ENCODE data around the gene EVPL.

The EVPL gene

DNA sequence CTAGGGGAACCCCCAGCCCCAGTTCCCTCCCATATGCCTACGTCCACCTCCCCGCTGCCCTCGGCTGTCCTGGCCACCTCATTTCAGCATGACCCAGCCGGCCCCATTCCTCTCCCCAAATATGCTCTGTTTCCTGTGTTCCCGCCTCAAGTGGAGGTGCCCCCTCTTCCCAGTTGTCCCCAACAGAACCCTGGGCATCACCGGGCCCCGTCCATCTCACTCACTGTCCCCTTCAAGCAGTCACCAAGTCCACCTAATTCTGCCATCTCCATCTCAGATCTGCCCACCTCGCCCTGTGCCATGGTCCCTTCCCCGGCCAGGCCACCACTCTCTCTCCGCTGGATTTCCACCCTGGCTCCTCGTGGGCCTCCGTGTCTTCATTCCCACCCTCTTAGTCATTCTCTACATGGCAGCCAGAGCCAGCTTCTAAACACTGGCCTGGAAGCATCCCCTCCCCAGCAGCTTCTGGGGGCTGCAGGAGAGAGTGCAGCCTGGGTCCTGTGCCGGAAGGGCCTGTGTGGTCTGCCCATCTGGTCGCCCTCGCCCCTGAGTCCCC is 13.7 kb downstream of the EVPL start:
- Histone ChIP-seq H3K36me3 (peaks cover 0 to 5% (median 0%) of the 10 kb centered on the region in 3 donors), H3K9me3 (no peaks in the 10 kb centered on the region), H3K4me3 (no peak overlapping the region), H3K4me1 (peaks cover 0 to 6% (median 1%) of the 10 kb centered on the region in 4 donors), H3K27me3 (peaks cover 0 to 22% of the 10 kb centered on the region in 2 donors), H3K27ac (no peak overlapping the region)
- TF ChIP-seq, protein P1, sequence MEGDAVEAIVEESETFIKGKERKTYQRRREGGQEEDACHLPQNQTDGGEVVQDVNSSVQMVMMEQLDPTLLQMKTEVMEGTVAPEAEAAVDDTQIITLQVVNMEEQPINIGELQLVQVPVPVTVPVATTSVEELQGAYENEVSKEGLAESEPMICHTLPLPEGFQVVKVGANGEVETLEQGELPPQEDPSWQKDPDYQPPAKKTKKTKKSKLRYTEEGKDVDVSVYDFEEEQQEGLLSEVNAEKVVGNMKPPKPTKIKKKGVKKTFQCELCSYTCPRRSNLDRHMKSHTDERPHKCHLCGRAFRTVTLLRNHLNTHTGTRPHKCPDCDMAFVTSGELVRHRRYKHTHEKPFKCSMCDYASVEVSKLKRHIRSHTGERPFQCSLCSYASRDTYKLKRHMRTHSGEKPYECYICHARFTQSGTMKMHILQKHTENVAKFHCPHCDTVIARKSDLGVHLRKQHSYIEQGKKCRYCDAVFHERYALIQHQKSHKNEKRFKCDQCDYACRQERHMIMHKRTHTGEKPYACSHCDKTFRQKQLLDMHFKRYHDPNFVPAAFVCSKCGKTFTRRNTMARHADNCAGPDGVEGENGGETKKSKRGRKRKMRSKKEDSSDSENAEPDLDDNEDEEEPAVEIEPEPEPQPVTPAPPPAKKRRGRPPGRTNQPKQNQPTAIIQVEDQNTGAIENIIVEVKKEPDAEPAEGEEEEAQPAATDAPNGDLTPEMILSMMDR (IDR thresholded peaks at IDR 0.05) = no peak
- intact Hi-C loops (cut with DNase I; ENCODE audit: low total_unique reads) = no loop called here
- DNase-seq = no peak

DNA sequence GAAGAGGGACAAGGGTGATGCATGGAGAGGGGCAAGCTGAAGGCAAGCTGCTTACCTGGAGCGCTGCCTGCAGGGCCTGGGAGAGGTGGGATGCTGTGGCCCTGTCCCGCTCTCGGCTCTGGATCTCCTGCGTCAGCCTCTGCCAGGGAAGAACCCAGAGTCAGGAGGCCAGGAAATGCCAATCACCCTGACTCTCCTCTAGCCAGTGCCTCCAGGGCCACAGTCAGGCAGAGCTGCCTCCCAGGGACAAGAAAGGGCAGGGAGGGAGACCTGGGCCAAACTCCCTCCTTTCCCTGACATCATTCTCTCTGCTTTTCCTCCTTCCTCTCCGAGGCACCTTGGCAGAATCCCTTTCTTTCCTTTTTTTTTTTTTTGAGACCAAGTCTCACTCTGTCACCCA is 15.2 kb downstream of the EVPL start:
- H3K4me3 ChIP-seq = no peak overlapping the region
- H3K9me3 ChIP-seq = no peaks in the 10 kb centered on the region
- no peak overlapping the region for H3K27ac ChIP-seq
- H3K36me3 ChIP-seq = peaks cover 0 to 5% (median 0%) of the 10 kb centered on the region in 3 donors
- TF ChIP-seq, protein P1 (IDR thresholded peaks at IDR 0.05) = no peak
- intact Hi-C loops (cut with DNase I; ENCODE audit: low total_unique reads) = no loop called here
- peaks cover 0 to 20% of the 10 kb centered on the region in 2 donors for H3K27me3 ChIP-seq
- peaks cover 0 to 6% (median 1%) of the 10 kb centered on the region in 4 donors for H3K4me1 ChIP-seq
- DNase-seq = no peak

DNA sequence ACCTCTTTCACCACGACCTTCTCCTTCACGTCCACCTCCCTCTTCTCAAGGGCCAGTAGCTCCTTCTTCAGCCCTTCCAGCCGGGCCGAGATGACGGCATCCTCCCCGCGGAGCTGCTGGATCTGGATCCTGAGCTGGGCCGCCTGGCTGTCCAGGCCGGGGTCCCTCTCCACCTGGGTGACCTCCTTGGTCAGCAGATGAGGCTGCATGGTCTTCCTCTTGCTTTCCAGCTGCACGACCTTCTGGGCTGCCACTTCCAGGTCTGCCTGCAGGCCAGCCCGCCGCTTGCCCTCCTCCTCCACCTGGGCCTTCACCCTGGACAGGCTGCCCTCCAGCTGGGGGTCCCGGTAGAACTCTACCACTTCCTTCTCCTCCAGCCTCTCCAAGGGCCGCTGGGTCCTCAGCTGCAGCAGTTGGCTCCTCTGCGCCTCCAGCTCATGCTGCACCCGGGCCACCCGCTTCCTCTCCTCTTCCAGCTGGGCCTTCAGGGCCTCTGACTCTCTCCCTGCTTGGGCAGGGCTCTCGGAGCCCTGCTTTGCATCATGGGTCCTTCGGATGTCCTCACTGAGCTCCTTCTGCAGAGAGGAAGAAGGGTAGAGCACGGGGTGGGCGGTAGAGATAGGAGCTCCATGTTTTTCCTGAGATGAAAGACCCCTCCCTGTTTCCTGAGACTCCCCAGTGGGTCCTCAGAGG is 17.0 kb downstream of the EVPL start:
- intact Hi-C loops (cut with DNase I; ENCODE audit: low total_unique reads) = no loop called here
- Histone ChIP-seq H3K27ac (no peak overlapping the region), H3K9me3 (no peaks in the 10 kb centered on the region), H3K27me3 (peaks cover 0 to 6% of the 10 kb centered on the region in 2 donors), H3K4me3 (no peak overlapping the region), H3K36me3 (peaks cover 0 to 9% (median 0%) of the 10 kb centered on the region in 3 donors), H3K4me1 (peaks cover 0 to 6% (median 1%) of the 10 kb centered on the region in 4 donors)
- TF ChIP-seq, protein P1 (IDR thresholded peaks at IDR 0.05) = no peak
- no peak for DNase-seq

DNA sequence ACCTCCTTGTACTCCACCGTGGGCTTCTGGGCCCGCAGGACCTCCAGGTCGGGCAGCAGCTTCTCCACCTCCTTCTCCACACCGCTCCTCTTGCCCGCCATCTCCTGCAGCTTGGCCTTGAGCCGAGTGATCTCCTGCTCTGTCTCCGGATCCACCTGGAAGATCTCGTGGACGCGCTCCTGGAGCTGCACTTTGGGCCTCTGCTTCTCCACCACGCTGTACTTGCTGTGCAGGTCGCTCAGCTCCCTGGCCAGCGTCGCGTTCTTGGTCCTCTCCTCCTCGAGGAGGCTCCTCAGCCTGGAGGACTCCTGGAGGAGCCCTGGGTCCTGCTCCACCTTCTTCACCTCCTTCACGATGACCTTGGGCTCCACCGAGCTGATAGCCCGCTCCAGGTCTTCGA is 17.7 kb downstream of the EVPL start:
- no peaks in the 10 kb centered on the region for H3K9me3 ChIP-seq
- H3K4me1 ChIP-seq = peaks cover 0 to 5% (median 1%) of the 10 kb centered on the region in 4 donors
- no peak for DNase-seq
- TF ChIP-seq, protein P1 (IDR thresholded peaks at IDR 0.05) = no peak
- no peaks in the 10 kb centered on the region for H3K27me3 ChIP-seq
- intact Hi-C loops (cut with DNase I; ENCODE audit: low total_unique reads) = no loop called here
- H3K4me3 ChIP-seq = no peak overlapping the region
- peaks cover 0 to 12% (median 0%) of the 10 kb centered on the region in 3 donors for H3K36me3 ChIP-seq
- no peak overlapping the region for H3K27ac ChIP-seq

DNA sequence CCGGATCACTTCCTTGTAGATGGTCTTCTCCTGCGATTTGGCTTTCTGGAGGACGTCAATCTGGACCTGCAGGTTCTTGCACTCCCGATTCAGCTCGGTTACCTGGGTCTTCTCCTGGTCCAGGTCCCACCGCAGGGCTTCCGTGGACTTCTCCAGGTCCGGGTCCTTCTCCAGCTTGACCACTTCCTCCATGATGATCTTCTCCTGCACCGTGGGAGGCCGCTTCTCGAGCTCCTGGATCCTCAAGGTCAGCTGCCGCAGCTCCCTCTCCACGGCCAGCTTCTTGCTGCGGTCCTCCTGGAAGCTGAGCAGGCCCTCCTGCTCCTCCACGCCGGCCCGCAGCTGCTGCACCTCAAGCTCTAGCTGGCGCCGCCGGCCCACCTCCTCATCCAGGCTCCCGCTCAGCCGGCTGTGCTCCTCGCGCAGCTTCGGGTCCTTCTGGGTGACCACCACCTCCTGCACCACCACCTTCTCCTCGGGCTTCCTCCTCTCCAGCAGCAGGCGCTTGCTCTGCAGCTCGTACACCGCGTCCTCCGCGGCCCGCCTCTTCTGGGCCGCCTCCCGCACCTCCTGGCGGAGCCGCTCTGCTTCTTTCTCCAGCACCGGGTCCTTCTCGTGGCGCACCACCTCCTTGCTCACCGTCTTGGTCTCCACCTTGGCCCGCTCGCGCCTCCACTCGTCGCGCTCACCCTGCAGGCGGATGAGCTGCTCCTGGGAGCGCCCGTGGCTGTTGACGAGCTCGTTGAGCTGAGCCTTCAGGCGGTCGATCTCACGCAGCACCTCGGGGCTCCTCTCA is 18.3 kb downstream of the EVPL start:
- Histone ChIP-seq H3K27me3 (no peaks in the 10 kb centered on the region), H3K4me3 (no peak overlapping the region), H3K9me3 (no peaks in the 10 kb centered on the region), H3K27ac (no peak overlapping the region), H3K36me3 (peaks cover 0 to 17% (median 0%) of the 10 kb centered on the region in 3 donors), H3K4me1 (no peaks in the 10 kb centered on the region)
- intact Hi-C loops (cut with DNase I; ENCODE audit: low total_unique reads) = no loop called here
- DNase-seq = no peak
- TF ChIP-seq, protein P1 (IDR thresholded peaks at IDR 0.05) = no peak
